Fibroblast of lung (primary cell): Measurements from ENCODE around the gene KIRREL3.

ENCODE experiments used
- EZH2 ChIP-seq: IDR thresholded peaks from 2 replicates; pipeline ENCODE4 v1.5.1; 2012; ENCODE audit warnings: low read length, control low read depth, mild to moderate bottlenecking; ENCODE audit errors: missing control alignments
- TF ChIP-seq, protein P1 (sequence below), 2 donors: IDR thresholded peaks in 1 of 2; conservative IDR thresholded peaks in 1 of 2; 1 replicate in 1 of 2; 2 replicates in 1 of 2; pipeline ENCODE4 v1.5.1; 2011 to 2012; ENCODE audit warnings: low read length in 2 of 2, control low read depth in 1 of 2, inconsistent platforms in 1 of 2, low read depth in 1 of 2, mild to moderate bottlenecking in 1 of 2

DNA sequence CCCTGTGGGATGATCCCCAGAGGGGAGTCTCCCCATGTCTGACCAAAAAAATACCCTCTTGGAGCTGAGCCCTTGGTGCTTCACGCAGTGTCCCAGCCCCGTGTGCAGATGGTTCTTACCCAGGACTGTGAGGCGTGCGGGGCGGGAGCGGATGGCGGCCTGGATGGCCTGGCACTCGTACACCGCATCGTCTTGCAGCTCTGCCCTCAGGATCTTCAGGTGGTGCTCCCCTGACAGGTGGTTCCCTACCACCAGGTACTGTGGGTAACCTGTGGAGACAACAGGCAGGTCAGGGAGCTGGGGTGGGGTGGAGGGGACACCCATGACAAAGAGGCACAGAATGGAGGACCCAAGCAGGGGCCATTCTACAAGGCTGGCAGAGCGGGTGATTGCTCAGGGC, 479.4 kb downstream of the KIRREL3 start:
- TF ChIP-seq, protein P1, sequence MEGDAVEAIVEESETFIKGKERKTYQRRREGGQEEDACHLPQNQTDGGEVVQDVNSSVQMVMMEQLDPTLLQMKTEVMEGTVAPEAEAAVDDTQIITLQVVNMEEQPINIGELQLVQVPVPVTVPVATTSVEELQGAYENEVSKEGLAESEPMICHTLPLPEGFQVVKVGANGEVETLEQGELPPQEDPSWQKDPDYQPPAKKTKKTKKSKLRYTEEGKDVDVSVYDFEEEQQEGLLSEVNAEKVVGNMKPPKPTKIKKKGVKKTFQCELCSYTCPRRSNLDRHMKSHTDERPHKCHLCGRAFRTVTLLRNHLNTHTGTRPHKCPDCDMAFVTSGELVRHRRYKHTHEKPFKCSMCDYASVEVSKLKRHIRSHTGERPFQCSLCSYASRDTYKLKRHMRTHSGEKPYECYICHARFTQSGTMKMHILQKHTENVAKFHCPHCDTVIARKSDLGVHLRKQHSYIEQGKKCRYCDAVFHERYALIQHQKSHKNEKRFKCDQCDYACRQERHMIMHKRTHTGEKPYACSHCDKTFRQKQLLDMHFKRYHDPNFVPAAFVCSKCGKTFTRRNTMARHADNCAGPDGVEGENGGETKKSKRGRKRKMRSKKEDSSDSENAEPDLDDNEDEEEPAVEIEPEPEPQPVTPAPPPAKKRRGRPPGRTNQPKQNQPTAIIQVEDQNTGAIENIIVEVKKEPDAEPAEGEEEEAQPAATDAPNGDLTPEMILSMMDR (conservative IDR thresholded peaks at IDR 0.05 in 1 of 2, IDR thresholded peaks at IDR 0.05 in 1 of 2; ENCODE audit: low read depth in 1 of 2, low read length in 2 of 2) = no peak
- TF ChIP-seq EZH2 = no peak
